ENCODE measurements around the gene ARL4A. TPM values are rescaled to one million over a fixed set of nuclear protein-coding genes. Genes with fewer than 3 reads are reported as not detected.
A peak's percentile ranks its signal among the peaks of the same experiment; 100 is the strongest.

The ARL4A gene
- total RNA-seq, 4 donors from 2014 or later: 98.1 to 116 (median 112) TPM

- Histone ChIP-seq H3K9me3 (no peaks in the 10 kb centered on the region), H3K36me3 (no peaks in the 10 kb centered on the region), H3K4me1 (peaks cover 65% of the 10 kb centered on the region), H3K4me3 (peak overlapping the region; percentile 34), H3K27ac (peak overlapping the region; percentile 89), H3K27me3 (no peaks in the 10 kb centered on the region)
- DNase-seq (ENCODE audit: low spot score in 2 of 2): peak in 1 of 2 donors; percentile 88
- 47% methylated on average over 12 of the region's 12 CpGs for WGBS
- TF ChIP-seq POLR2AphosphoS5 (IDR thresholded peaks at IDR 0.05): peak in 2 of 3 donors; percentile 84 to 88
- TF ChIP-seq EP300 (IDR thresholded peaks at IDR 0.05): no peak
- no peak for TF ChIP-seq CTCF (IDR thresholded peaks at IDR 0.05)
- TF ChIP-seq POLR2A (IDR thresholded peaks at IDR 0.05): no peak
Measured at GRCh38 chr7:12715372-12716133, 28.1 kb downstream of the ARL4A start.

- DNase-seq (ENCODE audit: low spot score in 2 of 2): no peak
- H3K4me1 ChIP-seq: peaks cover 69% of the 10 kb centered on the region
- TF ChIP-seq EP300 (IDR thresholded peaks at IDR 0.05) (no peak), POLR2A (IDR thresholded peaks at IDR 0.05) (no peak), POLR2AphosphoS5 (IDR thresholded peaks at IDR 0.05) (no peak), CTCF (IDR thresholded peaks at IDR 0.05) (no peak)
- H3K27ac ChIP-seq: peak overlapping the region; percentile 89
- WGBS: 75% methylated on average over 7 of the region's 7 CpGs
- H3K36me3 ChIP-seq: no peaks in the 10 kb centered on the region
- H3K27me3 ChIP-seq: no peaks in the 10 kb centered on the region
- H3K4me3 ChIP-seq: no peak overlapping the region
- no peaks in the 10 kb centered on the region for H3K9me3 ChIP-seq
Measured at GRCh38 chr7:12716134-12716681, 28.8 kb downstream of the ARL4A start.

- H3K9me3 ChIP-seq: no peaks in the 10 kb centered on the region
- H3K4me1 ChIP-seq: peaks cover 72% of the 10 kb centered on the region
- no peak for TF ChIP-seq EP300 (IDR thresholded peaks at IDR 0.05)
- TF ChIP-seq POLR2AphosphoS5 (IDR thresholded peaks at IDR 0.05): no peak
- no peak for DNase-seq (ENCODE audit: low spot score in 2 of 2)
- 62% methylated on average over 3 of the region's 3 CpGs for WGBS
- no peaks in the 10 kb centered on the region for H3K27me3 ChIP-seq
- H3K4me3 ChIP-seq: no peak overlapping the region
- H3K36me3 ChIP-seq: no peaks in the 10 kb centered on the region
- H3K27ac ChIP-seq: peak overlapping the region; percentile 89
Measured at GRCh38 chr7:12716722-12717121, 29.3 kb downstream of the ARL4A start.

- DNase-seq (ENCODE audit: low spot score in 2 of 2): peak in 1 of 2 donors; percentile 71
- 22% methylated on average over 5 of the region's 5 CpGs for WGBS
- Histone ChIP-seq H3K9me3 (no peaks in the 10 kb centered on the region), H3K36me3 (no peaks in the 10 kb centered on the region), H3K4me3 (no peak overlapping the region), H3K4me1 (peaks cover 80% of the 10 kb centered on the region), H3K27ac (peak overlapping the region; percentile 93), H3K27me3 (no peaks in the 10 kb centered on the region)
- peak in 1 of 3 donors; percentile 44 for TF ChIP-seq POLR2AphosphoS5 (IDR thresholded peaks at IDR 0.05)
- TF ChIP-seq CTCF (IDR thresholded peaks at IDR 0.05): no peak
Measured at GRCh38 chr7:12719141-12719919, 31.9 kb downstream of the ARL4A start.

GRCh38 chr7:12719981-12720865 is 32.8 kb downstream of the ARL4A start:
- DNase-seq (ENCODE audit: low spot score in 2 of 2): no peak
- H3K4me1 ChIP-seq: peaks cover 73% of the 10 kb centered on the region
- H3K4me3 ChIP-seq: no peak overlapping the region

More at GRCh38 chr7:12719981-12720865, 32.8 kb downstream of the ARL4A start:
- no peak for TF ChIP-seq EP300 (IDR thresholded peaks at IDR 0.05)
- TF ChIP-seq POLR2AphosphoS5 (IDR thresholded peaks at IDR 0.05): no peak
- no peak for TF ChIP-seq POLR2A (IDR thresholded peaks at IDR 0.05)
- TF ChIP-seq CTCF (IDR thresholded peaks at IDR 0.05): no peak
- Histone ChIP-seq H3K9me3 (no peaks in the 10 kb centered on the region), H3K27ac (peak overlapping the region; percentile 93), H3K36me3 (no peaks in the 10 kb centered on the region), H3K27me3 (no peaks in the 10 kb centered on the region)
- WGBS: 79% methylated on average over 17 of the region's 17 CpGs
